ENCODE results near the gene LPCAT3.

The LPCAT3 gene

GRCh38 chr12:6950401-6950801, 67.9 kb downstream of the LPCAT3 start:
- TF ChIP-seq CTCF (IDR thresholded peaks at IDR 0.05; ENCODE audit: low read depth, low read length), result 0 out of 2 replicates have a peak, but pooled peaks have one; percentile 18
- H3K4me3 ChIP-seq (ENCODE audit: low read depth, low read length), result no peak overlapping the region

GRCh38 chr12:6948873-6949594, 69.2 kb downstream of the LPCAT3 start:
- no peak for TF ChIP-seq CTCF (IDR thresholded peaks at IDR 0.05; ENCODE audit: low read depth, low read length)
- H3K4me3 ChIP-seq (ENCODE audit: low read depth, low read length), result no peak overlapping the region

- no peak overlapping the region for H3K4me3 ChIP-seq (ENCODE audit: low read depth, low read length)
- TF ChIP-seq CTCF (IDR thresholded peaks at IDR 0.05; ENCODE audit: low read depth, low read length), result no peak
These were observed 70.7 kb downstream of the LPCAT3 start for GRCh38 chr12:6947615-6948014.

GRCh38 chr12:6946920-6947374, 71.3 kb downstream of the LPCAT3 start:
- H3K4me3 ChIP-seq (ENCODE audit: low read depth, low read length), result no peak overlapping the region
- TF ChIP-seq CTCF (IDR thresholded peaks at IDR 0.05; ENCODE audit: low read depth, low read length), result no peak

- no peak overlapping the region for H3K4me3 ChIP-seq (ENCODE audit: low read depth, low read length)
- TF ChIP-seq CTCF (IDR thresholded peaks at IDR 0.05; ENCODE audit: low read depth, low read length), result no peak
These were observed 72.0 kb downstream of the LPCAT3 start for GRCh38 chr12:6946033-6946919.

GRCh38 chr12:6945613-6946012, 72.7 kb downstream of the LPCAT3 start:
- TF ChIP-seq CTCF (IDR thresholded peaks at IDR 0.05; ENCODE audit: low read depth, low read length), result no peak
- H3K4me3 ChIP-seq (ENCODE audit: low read depth, low read length), result no peak overlapping the region
